ENCODE data around the gene TTC28. TPM values are rescaled to one million over a fixed set of nuclear protein-coding genes. Genes with fewer than 3 reads are reported as not detected.

Gene TTC28
- total and polyA plus RNA-seq, 12 donors, result 3.4 to 75.6 (median 28.6) TPM

DNA sequence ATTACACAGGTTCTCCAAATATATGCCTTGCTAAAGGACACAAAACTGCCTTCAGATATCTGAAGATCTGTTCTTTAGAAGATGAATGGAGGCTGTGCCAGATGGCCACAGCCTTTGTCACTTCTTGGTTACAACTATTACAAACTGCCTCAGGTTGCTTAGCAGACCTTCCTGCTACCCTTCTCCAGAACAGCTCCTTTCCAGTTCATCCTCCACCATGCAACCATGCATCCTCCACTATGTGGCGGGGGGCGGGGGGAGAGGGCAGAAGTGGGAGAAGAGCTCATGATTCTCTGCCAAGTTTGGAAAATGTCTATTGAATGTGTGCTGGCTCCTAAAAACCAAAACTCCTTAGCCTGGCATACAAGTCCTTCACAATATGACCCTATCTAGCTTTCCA, 267.5 kb downstream of the TTC28 start:
- H3K27me3 ChIP-seq, result no peaks in the 10 kb centered on the region
- H3K4me1 ChIP-seq (replicated peaks in 1 of 2), result peaks cover 0 to 25% of the 10 kb centered on the region in 2 donors
- no peaks in the 10 kb centered on the region for H3K36me3 ChIP-seq (replicated peaks in 1 of 2)
- H3K9me3 ChIP-seq (replicated peaks in 1 of 3), result no peaks in the 10 kb centered on the region
- H3K4me3 ChIP-seq, result no peak overlapping the region
- no peak for DNase-seq
- no peak overlapping the region for H3K27ac ChIP-seq
- intact Hi-C loops (cut with DNase I), result no loop called here
- WGBS, 4 donors, result 87 to 100% (median 93%) methylated on average over 2 of the region's 2 CpGs
- TF ChIP-seq POLR2A (IDR thresholded peaks at IDR 0.05), result no peak
- TF ChIP-seq, protein P1, sequence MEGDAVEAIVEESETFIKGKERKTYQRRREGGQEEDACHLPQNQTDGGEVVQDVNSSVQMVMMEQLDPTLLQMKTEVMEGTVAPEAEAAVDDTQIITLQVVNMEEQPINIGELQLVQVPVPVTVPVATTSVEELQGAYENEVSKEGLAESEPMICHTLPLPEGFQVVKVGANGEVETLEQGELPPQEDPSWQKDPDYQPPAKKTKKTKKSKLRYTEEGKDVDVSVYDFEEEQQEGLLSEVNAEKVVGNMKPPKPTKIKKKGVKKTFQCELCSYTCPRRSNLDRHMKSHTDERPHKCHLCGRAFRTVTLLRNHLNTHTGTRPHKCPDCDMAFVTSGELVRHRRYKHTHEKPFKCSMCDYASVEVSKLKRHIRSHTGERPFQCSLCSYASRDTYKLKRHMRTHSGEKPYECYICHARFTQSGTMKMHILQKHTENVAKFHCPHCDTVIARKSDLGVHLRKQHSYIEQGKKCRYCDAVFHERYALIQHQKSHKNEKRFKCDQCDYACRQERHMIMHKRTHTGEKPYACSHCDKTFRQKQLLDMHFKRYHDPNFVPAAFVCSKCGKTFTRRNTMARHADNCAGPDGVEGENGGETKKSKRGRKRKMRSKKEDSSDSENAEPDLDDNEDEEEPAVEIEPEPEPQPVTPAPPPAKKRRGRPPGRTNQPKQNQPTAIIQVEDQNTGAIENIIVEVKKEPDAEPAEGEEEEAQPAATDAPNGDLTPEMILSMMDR (IDR thresholded peaks at IDR 0.05), result no peak

DNA sequence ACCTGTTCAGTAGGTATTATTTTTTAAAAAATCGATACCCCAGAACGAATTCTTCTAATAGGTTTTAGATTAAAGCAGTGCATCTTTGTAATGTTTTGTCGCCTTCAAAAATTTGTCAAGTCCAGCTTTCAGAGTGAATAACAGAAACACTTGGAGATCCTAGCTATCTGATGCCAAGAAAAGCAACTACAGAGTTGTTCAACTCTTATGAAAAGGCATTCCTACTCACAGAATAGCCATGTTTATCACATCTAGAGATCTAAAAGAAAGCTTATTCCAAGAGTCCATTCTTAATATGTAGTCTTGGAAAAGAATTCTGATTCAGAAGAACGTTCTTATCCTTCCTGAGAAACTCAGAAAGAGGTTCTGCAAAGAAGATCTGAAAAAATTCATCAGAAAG, 268.5 kb downstream of the TTC28 start:
- peaks cover 0 to 25% of the 10 kb centered on the region in 2 donors for H3K4me1 ChIP-seq (replicated peaks in 1 of 2)
- H3K27me3 ChIP-seq, result no peaks in the 10 kb centered on the region
- no peak overlapping the region for H3K27ac ChIP-seq
- 77 to 81% (median 77%) methylated on average over 4 of the region's 4 CpGs for WGBS, 4 donors
- DNase-seq, result no peak
- no peaks in the 10 kb centered on the region for H3K9me3 ChIP-seq (replicated peaks in 1 of 3)
- TF ChIP-seq, protein P1 (IDR thresholded peaks at IDR 0.05), result no peak
- no peak for TF ChIP-seq POLR2A (IDR thresholded peaks at IDR 0.05)
- no peak overlapping the region for H3K4me3 ChIP-seq
- no peaks in the 10 kb centered on the region for H3K36me3 ChIP-seq (replicated peaks in 1 of 2)
- intact Hi-C loops (cut with DNase I), result no loop called here

DNA sequence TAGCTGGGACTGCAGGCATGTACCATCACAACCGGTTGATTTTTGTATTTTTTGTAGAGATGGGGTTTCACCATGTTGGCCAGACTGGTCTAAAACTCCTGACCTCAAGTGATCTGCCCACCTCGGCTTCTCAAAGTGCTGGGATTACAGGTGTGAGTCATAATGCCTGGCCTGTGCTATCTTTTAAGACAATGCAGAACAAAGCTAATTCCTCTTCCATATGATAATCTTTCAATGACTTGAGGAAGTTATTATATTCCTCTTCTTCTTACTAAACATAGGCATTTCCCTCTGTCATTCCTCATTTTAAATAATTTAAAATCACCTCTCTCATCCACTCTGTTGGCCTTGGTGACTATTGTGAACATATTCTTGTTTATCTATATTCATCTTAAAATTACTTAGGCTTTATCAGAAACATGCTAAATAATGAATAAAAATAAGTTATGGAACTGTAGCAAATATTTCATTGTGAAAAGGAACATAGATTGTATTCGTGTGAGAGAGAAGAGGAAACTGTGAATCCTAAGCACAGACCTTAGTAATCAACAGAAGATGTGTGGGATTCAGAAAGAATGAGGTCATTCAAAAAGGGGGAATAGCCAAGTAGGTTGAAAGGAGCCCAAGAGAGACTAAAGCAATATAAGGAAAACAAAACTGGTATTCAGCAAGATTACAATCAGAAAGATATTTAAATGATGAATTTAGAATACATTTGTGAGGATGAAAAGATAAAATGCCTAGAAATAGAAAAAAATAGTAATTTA, 269.4 kb downstream of the TTC28 start:
- no peaks in the 10 kb centered on the region for H3K9me3 ChIP-seq (replicated peaks in 1 of 3)
- H3K27ac ChIP-seq, result no peak overlapping the region
- WGBS, 4 donors, result 50 to 54% (median 51%) methylated on average over 3 of the region's 3 CpGs
- H3K4me1 ChIP-seq (replicated peaks in 1 of 2), result peaks cover 0 to 25% of the 10 kb centered on the region in 2 donors
- no peak overlapping the region for H3K4me3 ChIP-seq
- TF ChIP-seq POLR2A (IDR thresholded peaks at IDR 0.05), result no peak
- TF ChIP-seq, protein P1 (IDR thresholded peaks at IDR 0.05), result no peak
- no peak for DNase-seq
- intact Hi-C loops (cut with DNase I), result no loop called here
- H3K27me3 ChIP-seq, result no peaks in the 10 kb centered on the region
- H3K36me3 ChIP-seq (replicated peaks in 1 of 2), result no peaks in the 10 kb centered on the region

DNA sequence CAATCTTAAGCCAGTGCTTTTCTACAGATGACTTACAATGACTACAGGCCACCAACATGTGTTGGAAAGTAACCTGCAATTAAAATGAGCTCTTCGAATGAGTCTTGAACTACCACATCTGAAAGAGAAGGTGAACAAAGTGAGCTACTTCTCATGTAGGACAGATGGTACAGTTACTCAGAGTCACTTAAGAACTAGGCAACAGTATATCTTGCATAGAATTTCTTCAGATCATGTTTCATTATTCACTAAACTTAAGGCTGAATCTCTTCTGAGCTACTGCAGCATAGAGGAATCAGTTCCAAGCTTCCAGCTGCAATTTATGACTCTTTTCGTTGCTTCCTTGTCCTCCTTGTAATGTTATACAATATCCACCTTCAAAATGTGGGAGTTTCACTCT, 270.9 kb downstream of the TTC28 start:
- no peak for DNase-seq
- Histone ChIP-seq H3K4me3 (no peak overlapping the region), H3K9me3 (replicated peaks in 1 of 3) (no peaks in the 10 kb centered on the region), H3K27me3 (no peaks in the 10 kb centered on the region), H3K27ac (no peak overlapping the region), H3K36me3 (replicated peaks in 1 of 2) (no peaks in the 10 kb centered on the region), H3K4me1 (replicated peaks in 1 of 2) (peaks cover 0 to 16% of the 10 kb centered on the region in 2 donors)
- WGBS, 4 donors, result 79 to 85% (median 82%) methylated on average over 2 of the region's 2 CpGs
- TF ChIP-seq, protein P1 (IDR thresholded peaks at IDR 0.05), result no peak
- no peak for TF ChIP-seq POLR2A (IDR thresholded peaks at IDR 0.05)
- intact Hi-C loops (cut with DNase I), result no loop called here
